KMS-11 (cell line): ENCODE measurements around the gene TBC1D24.
"Not testable (repeated sequence)": the region's sequence is repeated elsewhere in the genome, so short reads cannot be mapped to it uniquely, and the experiment has no call there.

Experiments
- H2AFZ ChIP-seq: fragments of 200-600 bp; sonication (generic); 2 replicates; pipeline ENCODE4 v1.6.1; 2016; ENCODE audit warnings: antibody characterized with exemption, mixed run types, low read depth
- H3K27ac ChIP-seq: fragments of 200-600 bp; sonication (generic); 2 replicates; pipeline ENCODE4 v1.6.1; 2016; ENCODE audit warnings: mild to moderate bottlenecking, mixed run types
- H3K27me3 ChIP-seq: fragments of 200-600 bp; sonication (generic); 2 replicates; pipeline ENCODE4 v1.6.1; 2017; ENCODE audit warnings: mild to moderate bottlenecking, low read depth, mixed run types, moderate library complexity; ENCODE audit not compliant: insufficient read depth
- H3K36me3 ChIP-seq: fragments of 200-600 bp; sonication (generic); 2 replicates; pipeline ENCODE4 v1.6.1; 2017; ENCODE audit warnings: mild to moderate bottlenecking, mixed run types; ENCODE audit not compliant: insufficient read depth
- H3K4me1 ChIP-seq: fragments of 200-600 bp; sonication (generic); 2 replicates; pipeline ENCODE4 v1.6.1; 2016; ENCODE audit warnings: mild to moderate bottlenecking, low read depth, mixed run types; ENCODE audit not compliant: poor library complexity, severe bottlenecking
- H3K4me2 ChIP-seq: fragments of 200-600 bp; sonication (generic); 2 replicates; pipeline ENCODE4 v1.7.0; 2016; ENCODE audit warnings: mild to moderate bottlenecking, mixed run types
- H3K4me3 ChIP-seq: fragments of 200-600 bp; sonication (generic); IDR thresholded peaks from 2 replicates; pipeline ENCODE4 v1.6.1; 2017; ENCODE audit warnings: low read depth, low read length, mixed read lengths; ENCODE audit not compliant: insufficient read depth
- H3K79me2 ChIP-seq: fragments of 200-600 bp; sonication (generic); 2 replicates; pipeline ENCODE4 v1.6.1; 2016; ENCODE audit warnings: low read depth, mixed run types; ENCODE audit not compliant: insufficient read depth
- H3K9ac ChIP-seq: fragments of 200-600 bp; sonication (generic); 2 replicates; pipeline ENCODE4 v1.6.1; 2016; ENCODE audit warnings: mild to moderate bottlenecking, mixed run types
- H4K20me1 ChIP-seq: fragments of 200-600 bp; sonication (generic); 2 replicates; pipeline ENCODE4 v1.6.1; 2016; ENCODE audit warnings: mild to moderate bottlenecking, mixed run types; ENCODE audit not compliant: insufficient read depth
- TF ChIP-seq, protein P1 (sequence below): fragments of 200-600 bp; sonication (generic); conservative IDR thresholded peaks from 2 replicates; pipeline ENCODE4 v1.6.1; 2017; ENCODE audit warnings: low read depth, mild to moderate bottlenecking, antibody characterized with exemption, low read length, moderate library complexity, mixed read lengths

TBC1D24 gene

DNA sequence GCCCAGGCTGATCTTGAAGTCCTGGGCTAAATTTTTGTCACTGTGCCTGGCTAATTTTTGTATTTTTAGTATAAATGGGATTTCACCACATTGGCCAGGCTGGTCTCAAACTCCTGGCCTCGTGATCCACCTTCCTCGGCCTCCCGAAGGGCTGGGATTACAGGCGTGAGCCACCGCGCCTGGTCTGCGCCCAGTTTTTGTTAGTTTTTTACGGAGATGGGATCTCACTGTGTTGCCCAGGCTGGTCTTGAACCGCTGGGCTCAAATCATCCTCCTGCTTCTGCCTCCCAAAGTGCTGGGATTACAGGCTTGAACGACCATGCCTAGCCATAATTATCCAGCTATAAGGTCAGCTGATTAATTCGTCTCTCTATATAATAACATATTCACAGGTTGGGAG, 59.0 kb downstream of the TBC1D24 start:
- Histone ChIP-seq H3K9ac (no peak overlapping the region; the same call in 1 of the 2 replicates), H3K4me2 (no peak overlapping the region; the same call in 1 of the 2 replicates), H3K27ac (no peak overlapping the region), H4K20me1 (0 out of 2 replicates have a peak, but pooled peaks cover 4% of the 10 kb centered on the region), H3K4me3 (no peak overlapping the region), H3K4me1 (peaks cover 28% of the 10 kb centered on the region), H3K27me3 (no peaks in the 10 kb centered on the region), H3K79me2 (peaks cover 5% of the 10 kb centered on the region), H3K36me3 (no peaks in the 10 kb centered on the region), H2AFZ (no peak overlapping the region)
- TF ChIP-seq, protein P1, sequence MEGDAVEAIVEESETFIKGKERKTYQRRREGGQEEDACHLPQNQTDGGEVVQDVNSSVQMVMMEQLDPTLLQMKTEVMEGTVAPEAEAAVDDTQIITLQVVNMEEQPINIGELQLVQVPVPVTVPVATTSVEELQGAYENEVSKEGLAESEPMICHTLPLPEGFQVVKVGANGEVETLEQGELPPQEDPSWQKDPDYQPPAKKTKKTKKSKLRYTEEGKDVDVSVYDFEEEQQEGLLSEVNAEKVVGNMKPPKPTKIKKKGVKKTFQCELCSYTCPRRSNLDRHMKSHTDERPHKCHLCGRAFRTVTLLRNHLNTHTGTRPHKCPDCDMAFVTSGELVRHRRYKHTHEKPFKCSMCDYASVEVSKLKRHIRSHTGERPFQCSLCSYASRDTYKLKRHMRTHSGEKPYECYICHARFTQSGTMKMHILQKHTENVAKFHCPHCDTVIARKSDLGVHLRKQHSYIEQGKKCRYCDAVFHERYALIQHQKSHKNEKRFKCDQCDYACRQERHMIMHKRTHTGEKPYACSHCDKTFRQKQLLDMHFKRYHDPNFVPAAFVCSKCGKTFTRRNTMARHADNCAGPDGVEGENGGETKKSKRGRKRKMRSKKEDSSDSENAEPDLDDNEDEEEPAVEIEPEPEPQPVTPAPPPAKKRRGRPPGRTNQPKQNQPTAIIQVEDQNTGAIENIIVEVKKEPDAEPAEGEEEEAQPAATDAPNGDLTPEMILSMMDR, result no peak

DNA sequence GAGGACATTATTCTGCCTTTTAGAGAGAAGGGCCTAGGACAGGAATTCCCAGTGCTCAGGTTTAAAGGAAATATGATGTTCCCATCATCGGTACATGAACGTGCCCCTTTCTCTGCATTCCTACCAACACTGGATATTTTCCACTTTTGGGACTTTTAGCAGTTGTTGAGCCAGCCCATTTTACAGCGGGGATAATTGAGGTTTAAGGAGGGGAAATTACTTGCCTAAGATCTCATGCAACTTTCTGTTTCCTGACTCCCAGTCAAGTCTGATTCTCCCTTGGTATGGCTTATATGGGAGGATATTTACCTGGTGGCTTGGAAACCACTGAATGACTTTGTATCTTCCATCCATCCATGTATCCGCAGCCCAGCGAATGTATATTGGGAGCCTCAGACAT, 59.4 kb downstream of the TBC1D24 start:
- H3K4me2 ChIP-seq, H3K9ac ChIP-seq, H2AFZ ChIP-seq, H3K27ac ChIP-seq, H3K4me3 ChIP-seq, H4K20me1 ChIP-seq, H3K36me3 ChIP-seq, H3K27me3 ChIP-seq, H3K79me2 ChIP-seq: not testable (repeated sequence)
- peaks cover 32% of the 10 kb centered on the region for H3K4me1 ChIP-seq

DNA sequence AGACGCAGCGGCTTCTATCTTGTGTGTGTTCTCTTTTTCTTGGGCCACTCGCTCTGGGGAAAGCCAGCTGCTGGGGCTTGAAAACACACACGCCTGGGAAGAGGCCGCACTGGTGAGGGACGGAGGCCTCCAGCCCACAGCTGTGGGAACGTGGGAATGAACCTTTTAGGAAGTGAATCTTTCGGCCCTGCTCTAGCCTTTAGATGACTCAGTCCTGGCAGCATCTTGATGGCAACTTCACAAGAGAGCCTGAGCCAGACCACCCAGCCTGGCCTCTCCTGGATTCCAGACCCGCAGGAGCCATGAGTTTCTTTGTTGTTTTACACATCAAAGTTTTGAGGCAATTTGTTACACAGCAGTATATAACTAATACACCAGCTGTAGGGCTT, 60.7 kb downstream of the TBC1D24 start:
- no peaks in the 10 kb centered on the region for H3K36me3 ChIP-seq
- 0 out of 2 replicates have a peak, but pooled peaks cover 4% of the 10 kb centered on the region for H4K20me1 ChIP-seq
- H2AFZ ChIP-seq, result no peak overlapping the region
- peaks cover 22% of the 10 kb centered on the region for H3K79me2 ChIP-seq
- H3K9ac ChIP-seq, result no peak overlapping the region
- no peak overlapping the region for H3K4me2 ChIP-seq
- H3K4me1 ChIP-seq, result peaks cover 37% of the 10 kb centered on the region
- TF ChIP-seq, protein P1, result no peak
- H3K27ac ChIP-seq, result no peak overlapping the region
- no peak overlapping the region for H3K4me3 ChIP-seq
- H3K27me3 ChIP-seq, result no peaks in the 10 kb centered on the region

DNA sequence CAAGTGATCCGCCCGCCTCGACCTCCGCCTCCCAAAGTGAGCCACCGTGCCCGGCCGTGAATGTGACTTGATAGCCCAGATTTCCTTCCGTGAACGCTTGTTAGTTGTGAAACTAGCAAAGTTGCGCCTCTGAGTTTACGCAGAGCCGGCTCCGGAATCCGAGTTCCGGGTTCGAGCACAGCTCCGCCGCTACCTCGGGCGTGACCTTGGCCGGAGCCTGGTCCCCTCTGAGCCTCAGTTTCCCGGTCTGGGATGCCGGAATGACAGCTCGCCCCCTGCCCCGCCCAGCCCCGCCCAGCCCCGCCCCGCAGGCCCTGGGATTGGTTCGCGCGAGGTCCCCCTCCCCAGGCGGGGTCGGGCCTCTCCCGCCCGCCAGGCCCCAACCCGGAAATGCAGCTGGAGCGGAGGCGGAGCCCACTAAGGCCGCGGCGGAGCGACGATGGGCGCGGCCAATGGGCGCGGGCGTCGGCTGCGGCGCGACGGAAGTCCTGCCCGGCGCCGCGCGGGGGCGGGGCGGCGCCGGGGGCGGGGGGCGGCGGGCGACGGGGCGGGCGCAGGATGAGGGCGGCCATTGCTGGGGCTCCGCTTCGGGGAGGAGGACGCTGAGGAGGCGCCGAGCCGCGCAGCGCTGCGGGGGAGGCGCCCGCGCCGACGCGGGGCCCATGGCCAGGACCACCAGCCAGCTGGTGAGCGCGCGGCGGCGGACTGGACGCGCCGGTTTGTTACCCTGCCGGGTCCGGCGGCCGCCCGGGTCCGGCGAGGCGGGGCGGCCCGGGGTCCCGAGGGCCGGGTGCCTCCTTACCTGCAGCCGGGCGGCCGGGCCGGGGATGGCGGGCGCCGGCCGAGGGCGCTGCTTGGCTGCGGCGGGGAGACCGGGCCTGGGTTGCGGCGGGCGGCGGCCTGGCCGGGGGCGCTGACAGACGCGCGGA, 62.8 kb downstream of the TBC1D24 start, which contains the start of gene PDPK1:
Gene PDPK1, plus strand, starts transcription at position 571 of the 929 bp plus-strand sequence. Its CDS starts 92 bp downstream, at position 663.
- TF ChIP-seq, protein P1, result no peak

DNA sequence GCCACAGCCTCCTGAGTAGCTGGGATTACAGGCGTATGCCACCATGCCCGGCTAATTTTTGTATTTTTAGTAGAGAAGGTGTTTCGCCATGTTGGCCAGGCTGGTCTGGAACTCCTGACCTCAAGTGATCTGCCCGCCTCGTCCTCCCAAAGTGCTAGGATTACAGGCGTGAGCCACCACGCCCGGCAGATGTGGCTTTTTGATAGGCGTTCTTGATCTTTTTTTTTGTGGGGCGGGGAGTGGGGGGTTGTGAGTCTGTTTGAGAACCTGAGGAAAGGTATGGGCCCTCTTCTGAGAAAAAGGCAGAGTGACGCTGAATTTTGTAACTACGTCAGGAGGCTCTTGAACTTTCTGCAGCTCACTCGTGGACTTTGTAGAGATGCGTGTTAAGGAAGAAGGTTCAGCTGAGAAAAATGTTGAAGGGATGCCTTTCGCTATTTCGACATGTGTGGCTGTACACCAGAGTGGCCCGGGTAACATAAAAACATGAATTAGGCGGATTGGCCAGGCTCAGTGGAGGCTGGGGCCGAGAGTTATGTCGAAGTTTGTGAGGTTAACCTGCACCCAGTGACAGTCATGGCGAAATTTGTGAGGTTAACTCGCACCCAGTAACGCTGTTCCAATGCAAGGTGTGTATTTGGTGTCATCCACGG, 64.4 kb downstream of the TBC1D24 start:
- H3K27ac ChIP-seq, H4K20me1 ChIP-seq, H3K27me3 ChIP-seq, H3K9ac ChIP-seq, H3K4me3 ChIP-seq, H3K36me3 ChIP-seq, H2AFZ ChIP-seq: not testable (repeated sequence)
- Histone ChIP-seq H3K79me2 (peaks cover 41% of the 10 kb centered on the region), H3K4me2 (peak overlapping the region; percentile 78), H3K4me1 (peaks cover 21% of the 10 kb centered on the region)

More for the DNA sequence above, 62.8 kb downstream of the TBC1D24 start, which contains the start of gene PDPK1:
- peak within 1 kb of the TSS; percentile 76 for H2AFZ ChIP-seq
- no peak within 1 kb of the TSS for H3K4me3 ChIP-seq
- no peaks in the 10 kb centered on the region for H3K27me3 ChIP-seq
- H3K9ac ChIP-seq, result peak within 1 kb of the TSS; percentile 35; the same call in 1 of the 2 replicates
- 0 out of 2 replicates have a peak, but pooled peaks cover 4% of the 10 kb centered on the region for H4K20me1 ChIP-seq
- H3K36me3 ChIP-seq, result no peaks in the 10 kb centered on the region
- H3K4me1 ChIP-seq, result peaks cover 29% of the 10 kb centered on the region
- peaks cover 32% of the 10 kb centered on the region for H3K79me2 ChIP-seq
- H3K4me2 ChIP-seq, result peak within 1 kb of the TSS; percentile 82
- peak within 1 kb of the TSS; percentile 35 for H3K27ac ChIP-seq

DNA sequence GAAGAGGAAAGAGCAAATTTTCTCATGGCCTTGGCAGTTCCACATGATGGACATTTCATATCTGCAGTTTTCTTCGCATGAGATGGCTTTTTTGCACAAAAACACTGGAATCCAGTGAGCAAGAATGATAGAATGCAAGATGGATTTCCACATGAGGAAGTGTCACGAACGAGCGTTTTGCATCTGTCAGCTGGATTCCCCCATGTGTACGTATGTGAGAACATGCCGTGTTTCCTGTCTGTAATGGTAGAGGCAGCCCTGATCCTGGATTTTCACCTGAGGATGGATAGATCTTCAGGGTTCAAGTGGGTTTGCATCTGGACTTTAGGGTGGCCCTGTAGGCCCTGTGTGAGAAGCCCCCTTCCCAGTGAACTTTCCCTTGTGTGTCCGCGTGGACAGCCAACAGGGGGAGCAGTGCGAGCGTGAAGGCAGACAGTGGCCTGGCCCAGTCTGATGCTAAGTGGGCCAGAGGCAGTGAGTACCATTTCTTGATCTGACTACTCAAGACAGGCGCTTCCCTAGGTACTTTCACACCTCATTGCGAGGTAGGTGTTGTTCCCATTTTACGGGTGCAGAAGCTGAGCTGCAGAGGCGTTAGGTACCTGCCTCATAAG, 65.0 kb downstream of the TBC1D24 start:
- H3K4me3 ChIP-seq, H3K9ac ChIP-seq: not testable (repeated sequence)

DNA sequence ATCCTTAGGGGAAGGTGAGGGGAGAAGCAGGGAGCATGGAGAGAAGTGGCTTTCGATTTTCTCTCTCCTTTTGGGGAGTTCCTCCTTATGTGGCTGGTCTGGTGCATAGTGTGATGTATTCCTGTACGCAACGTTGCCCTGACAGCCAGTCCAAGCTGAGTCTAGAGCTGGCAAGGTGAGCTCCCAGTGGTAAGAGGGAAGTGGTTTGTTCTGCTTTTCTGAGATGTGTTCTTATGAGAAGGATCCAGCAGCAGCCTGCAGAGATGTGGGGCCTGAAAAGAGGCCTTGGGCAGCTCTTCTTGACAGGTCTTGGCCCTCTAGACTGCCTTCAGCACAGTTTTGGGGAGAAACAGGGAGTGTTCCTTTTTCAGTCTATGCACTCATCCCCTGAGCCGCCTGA, 66.0 kb downstream of the TBC1D24 start:
- not testable (repeated sequence) for H4K20me1 ChIP-seq, H2AFZ ChIP-seq, H3K36me3 ChIP-seq, H3K4me2 ChIP-seq, H3K9ac ChIP-seq, H3K27ac ChIP-seq, H3K4me3 ChIP-seq, H3K27me3 ChIP-seq
- Histone ChIP-seq H3K4me1 (peaks cover 21% of the 10 kb centered on the region), H3K79me2 (peaks cover 57% of the 10 kb centered on the region)

More for the DNA sequence above, 65.0 kb downstream of the TBC1D24 start:
- H3K27ac ChIP-seq, H4K20me1 ChIP-seq, H3K27me3 ChIP-seq, H3K4me2 ChIP-seq, H3K36me3 ChIP-seq, H2AFZ ChIP-seq: not testable (repeated sequence)
- Histone ChIP-seq H3K4me1 (peaks cover 21% of the 10 kb centered on the region), H3K79me2 (peaks cover 47% of the 10 kb centered on the region)
